K562 (cell line): ENCODE data around the gene CNDP2. TPM values are rescaled to one million over a fixed set of nuclear protein-coding genes. Genes with fewer than 3 reads are reported as not detected.

Source experiments
- ATAC-seq: fragments of 200-7000 bp; cut with Tn5 transposase; 3 replicates; pipeline ENCODE4 v1.9.1; 2020; ENCODE audit warnings: moderate library complexity
- BruUV-seq: library from RNA; stranded (reverse); fragments of 400-500 nt; replicated peaks from 2 replicates; lab custom pipeline; 2021; lab: Mats Ljungman, UMichigan
- CTCF ChIA-PET: fragments of 300-600 bp; formaldehyde crosslinking; extraction: SDS; loops from one replicate; lab custom pipeline; 2021; ENCODE audit warnings: low intra/inter-chr PET ratio; lab: Yijun Ruan, JAX
- POLR2A ChIA-PET: fragments of 300-600, 350-650 bp; sonication (Branson Sonifier 250); formaldehyde crosslinking; extraction: SDS; loops from one replicate; lab custom pipeline; 2021; ENCODE audit warnings: antibody characterized with exemption, inconsistent platforms; lab: Yijun Ruan, JAX
- DNase-seq, 4 experiments: peaks; one replicate each; pipeline versions ENCODE4 v3.0.0 to v3.0.0-alpha.2; 2011 to 2018; ENCODE audit warnings: low spot score in 3 of 4, mixed read lengths in 3 of 4; ENCODE audit errors: extremely low read depth in 1 of 4
- FAIRE-seq: peaks from 2 replicates; lab custom pipeline; 2011; peaks lifted over from hg19 to GRCh38; lab: Jason Lieb, UNC
- H2AFZ ChIP-seq: 2 replicates; pipeline ENCODE4 v1.6.0; 2011; ENCODE audit warnings: low read depth, low read length, control low read depth, inconsistent platforms
- H3K27ac ChIP-seq: fragments of 200-600 bp; 3 replicates; pipeline ENCODE4 v1.8.0; 2011; ENCODE audit warnings: low read depth, mild to moderate bottlenecking, control low read depth, inconsistent platforms, low read length, moderate library complexity, mixed read lengths; ENCODE audit errors: extremely low read depth
- H3K27me3 ChIP-seq, 2 experiments: fragments of 300-600 bp in 1 of 2; 2 replicates in 1 of 2; 3 replicates in 1 of 2; pipeline versions ENCODE4 v1.6.0 to v1.8.0; 2011; ENCODE audit warnings: inconsistent platforms in 2 of 2, low read length in 2 of 2, mild to moderate bottlenecking in 1 of 2, mixed read lengths in 1 of 2, moderate library complexity in 1 of 2; ENCODE audit not compliant: control insufficient read depth in 2 of 2, insufficient read depth in 2 of 2
- H3K36me3 ChIP-seq: fragments of 300-600 bp; 3 replicates; pipeline ENCODE4 v1.8.0; 2011; ENCODE audit warnings: mild to moderate bottlenecking, low read length, inconsistent platforms; ENCODE audit not compliant: control insufficient read depth, insufficient read depth
- H3K4me1 ChIP-seq, 2 experiments: fragments of 200-600 bp in 1 of 2; replicated peaks in 1 of 2; 2 replicates in 1 of 2; 3 replicates in 1 of 2; pipeline versions ENCODE4 v1.5.1 to v1.8.0; 2011; ENCODE audit warnings: inconsistent platforms in 2 of 2, low read length in 2 of 2, mild to moderate bottlenecking in 1 of 2, mixed read lengths in 1 of 2, moderate library complexity in 1 of 2; ENCODE audit not compliant: control insufficient read depth in 2 of 2, insufficient read depth in 2 of 2
- H3K4me2 ChIP-seq: 2 replicates; pipeline ENCODE4 v1.6.1; 2011; ENCODE audit warnings: low read length, control low read depth, inconsistent platforms, mixed read lengths; ENCODE audit not compliant: insufficient read depth
- H3K4me3 ChIP-seq: fragments of 200-600 bp; sonication (generic), shearing (Covaris generic); 2 replicates; pipeline ENCODE4 v1.5.1; 2016; ENCODE audit warnings: control low read depth, inconsistent platforms
- H3K79me2 ChIP-seq: fragments of 200-600 bp; 3 replicates; pipeline ENCODE4 v1.8.0; 2011; ENCODE audit warnings: low read length, inconsistent platforms; ENCODE audit not compliant: control insufficient read depth, insufficient read depth
- H3K9ac ChIP-seq, 2 experiments: 2 replicates each; pipeline versions ENCODE4 v1.6.0 to v1.6.1; 2011; ENCODE audit warnings: low read depth in 2 of 2, low read length in 2 of 2, control low read depth in 1 of 2, inconsistent platforms in 1 of 2, mild to moderate bottlenecking in 1 of 2, mixed read lengths in 1 of 2; ENCODE audit not compliant: insufficient read depth in 1 of 2
- H3K9me1 ChIP-seq: one replicate; pipeline ENCODE4 v1.6.0; 2011; ENCODE audit warnings: inconsistent platforms, mild to moderate bottlenecking, low read length, moderate library complexity; ENCODE audit not compliant: control insufficient read depth, insufficient read depth
- H3K9me3 ChIP-seq: replicated peaks from 2 replicates; pipeline ENCODE4 v1.5.1; 2011; ENCODE audit warnings: low read depth, low read length, inconsistent platforms; ENCODE audit not compliant: control insufficient read depth, insufficient read depth
- H4K20me1 ChIP-seq: replicated peaks from 2 replicates; pipeline ENCODE4 v1.6.1; 2011; ENCODE audit warnings: low read length, inconsistent platforms, mixed read lengths; ENCODE audit not compliant: control insufficient read depth, insufficient read depth
- BACH1 ChIP-seq: fragments of 200-800 bp; sonication (Bioruptor generic); IDR thresholded peaks from 2 replicates; pipeline ENCODE4 v1.6.1; 2016; ENCODE audit warnings: missing genetic modification characterization, missing compliant biosample characterization
- FOSL1 ChIP-seq: fragments of 200-800 bp; sonication (Bioruptor generic); conservative IDR thresholded peaks from 2 replicates; pipeline ENCODE4 v1.6.1; 2016; ENCODE audit warnings: missing genetic modification characterization, missing compliant biosample characterization
- JUND ChIP-seq, 2 experiments: IDR thresholded peaks; 2 replicates in 1 of 2; 3 replicates in 1 of 2; pipeline ENCODE4 v1.6.1; 2011; ENCODE audit warnings: borderline replicate concordance in 2 of 2, low read depth in 2 of 2, low read length in 2 of 2, improper control_type of control experiment in 1 of 2, missing biosample characterization in 1 of 2, missing genetic modification characterization in 1 of 2, missing genetic modification reagents in 1 of 2
- KHSRP ChIP-seq: fragments of 450-650 bp; IDR thresholded peaks from 2 replicates; pipeline ENCODE4 v1.6.1; 2017
- NR2C2 ChIP-seq, 2 experiments: fragments of 200-800 bp in 1 of 2; sonication (Bioruptor generic) in 1 of 2; sonication (generic) in 1 of 2; formaldehyde crosslinking in 1 of 2; IDR thresholded peaks; 2 replicates each; pipeline versions ENCODE4 v1.6.1 to v1.8.0; 2016 to 2022; ENCODE audit warnings: mild to moderate bottlenecking in 1 of 2, missing compliant biosample characterization in 1 of 2, missing genetic modification characterization in 1 of 2, missing genetic modification reagents in 1 of 2
- POLR2H ChIP-seq: IDR thresholded peaks from 2 replicates; pipeline ENCODE4 v1.6.1; 2016; ENCODE audit warnings: missing genetic modification characterization, low read depth, mild to moderate bottlenecking, control low read depth, missing compliant biosample characterization, moderate library complexity
- PTBP1 ChIP-seq: fragments of 200-400 bp; formaldehyde crosslinking; IDR thresholded peaks from 2 replicates; pipeline ENCODE4 v1.6.1; 2017; ENCODE audit warnings: low read depth, low read length
- RBM25 ChIP-seq: fragments of 200-400 bp; formaldehyde crosslinking; IDR thresholded peaks from 2 replicates; pipeline ENCODE4 v1.6.1; 2018; ENCODE audit warnings: low read length, low read depth, moderate library complexity; ENCODE audit not compliant: severe bottlenecking
- SMARCE1 ChIP-seq: fragments of 450-650 bp; IDR thresholded peaks from 2 replicates; pipeline ENCODE4 v1.7.1; 2016; ENCODE audit warnings: mild to moderate bottlenecking
- ZBTB17 ChIP-seq: fragments of 450-650 bp; formaldehyde crosslinking; IDR thresholded peaks from 2 replicates; pipeline ENCODE4 v1.4.0; 2020; ENCODE audit warnings: mild to moderate bottlenecking
- WGBS: fragments of 100-300 bp; shearing (Covaris generic); methylation state at CpG from one replicate; pipeline ENCODE4 v1.1.6; 2016; ENCODE audit warnings: low coverage, mixed read lengths; ENCODE audit not compliant: insufficient coverage; ENCODE audit errors: missing lambda C conversion rate; 5-methylcytosine and 5-hydroxymethylcytosine counted together
- in situ Hi-C: fragments of 300-500 bp; cut with MboI; formaldehyde crosslinking; loops from 4 replicates; pipeline ENCODE4 v1.15.0; 2018; ENCODE audit warnings: inconsistent platforms, mixed read lengths
- intact Hi-C: fragments of 100-400 bp; cut with micrococcal nuclease; formaldehyde crosslinking; loops from 2 replicates; pipeline ENCODE4 v1.14.2; 2022
- polyA plus RNA-seq, 8 experiments: library from polyadenylated mRNA; depleted of rRNA in 4 of 8; stranded (reverse) in 5 of 8; unstranded in 3 of 8; fragments of >200 nt; fragmentation: Nextera tagmentation in 2 of 8; fragmentation: Illumina TruSeq in 1 of 8; extraction: Ambion mirVana in 2 of 8; extraction: Trizol in 1 of 8; gene quantifications; 2 replicates each; pipeline versions ENCODE4 v1.2.1 to v1.2.3, GENCODE V29; 2011 to 2014; ENCODE audit warnings: inconsistent platforms in 1 of 8, missing spikeins in 1 of 8
- total RNA-seq, 7 experiments: library from RNA; depleted of rRNA in 6 of 7; stranded (reverse); fragments of >200 nt in 6 of 7; fragmentation: Illumina TruSeq in 2 of 7; extraction: Trizol in 2 of 7; gene quantifications; 2 replicates each; pipeline versions ENCODE4 v1.2.1 to v1.2.3, GENCODE V29; 2011 to 2021; ENCODE audit warnings: low replicate concordance in 1 of 7

The CNDP2 gene
- total and polyA plus RNA-seq, 9 of the 15 experiments (the other 6 are each of a cell fraction or from before 2014, with no cell fraction given) = 34.1 to 128 (median 53.8) TPM

DNA sequence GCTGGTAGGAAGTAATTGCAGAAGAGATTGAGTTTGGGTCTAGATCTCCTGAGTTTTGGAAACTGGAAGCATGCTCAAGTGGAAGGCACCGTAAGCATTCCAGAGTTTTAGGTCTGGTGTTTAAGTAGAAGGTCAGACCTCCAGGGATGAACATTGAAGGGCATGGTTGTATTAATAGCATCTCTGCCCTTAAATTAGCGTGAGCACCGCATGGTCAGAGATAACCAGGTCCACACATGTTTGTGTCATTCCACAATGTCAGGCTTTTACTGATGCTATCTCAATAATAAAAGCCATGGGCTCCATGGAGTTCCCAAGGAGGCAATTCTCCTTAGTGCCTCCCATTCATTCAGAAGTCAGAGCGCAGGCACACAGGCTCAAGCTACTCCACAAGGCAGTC lies 73.2 kb downstream of the CNDP2 start:
- TF ChIP-seq PTBP1 (no peak), NR2C2 (CRISPR knock-in tag; IDR thresholded peaks at IDR 0.05) (no peak), NR2C2 (tag; IDR thresholded peaks at IDR 0.05) (no peak), ZBTB17 (CRISPR knock-in tag) (no peak), SMARCE1 (no peak), FOSL1 (tag) (no peak), JUND (IDR thresholded peaks at IDR 0.05; ENCODE audit: borderline replicate concordance, low read depth, low read length) (no peak), JUND (tag; IDR thresholded peaks at IDR 0.05; ENCODE audit: borderline replicate concordance, low read depth, low read length) (no peak), POLR2H (tag) (no peak), KHSRP (no peak), RBM25 (no peak), BACH1 (tag) (no peak)
- no peak overlapping the region for H3K4me2 ChIP-seq
- CTCF ChIA-PET = no interaction called here
- BruUV-seq = no TSS peak
- in situ Hi-C loops = no loop called here
- no peaks in the 10 kb centered on the region for H3K9me1 ChIP-seq
- POLR2A ChIA-PET = no interaction called here
- no peak overlapping the region for H3K27ac ChIP-seq
- DNase-seq = no peak
- H3K79me2 ChIP-seq = no peaks in the 10 kb centered on the region
- intact Hi-C loops = no loop called here
- 0% methylated on average over 3 of the region's 4 CpGs for WGBS
- no peak overlapping the region for H3K4me3 ChIP-seq
- no peaks in the 10 kb centered on the region for H3K36me3 ChIP-seq
- H3K4me1 ChIP-seq = no peaks in the 10 kb centered on the region; a peak in 1 of 5 replicates
- FAIRE-seq = no peak
- H3K27me3 ChIP-seq = peaks cover 0 to 13% of the 10 kb centered on the region in 2 experiments; a peak in 2 of 5 replicates
- H3K9me3 ChIP-seq = no peaks in the 10 kb centered on the region
- ATAC-seq = no peak
- no peak overlapping the region for H2AFZ ChIP-seq
- H4K20me1 ChIP-seq = no peaks in the 10 kb centered on the region
- no peak overlapping the region for H3K9ac ChIP-seq
